Chondrocyte (in vitro differentiated cells): ENCODE results near the gene RHOH. TPM values are rescaled to one million over a fixed set of nuclear protein-coding genes. Genes with fewer than 3 reads are reported as not detected.

Experiments
- DNase-seq: peaks from one replicate; pipeline ENCODE4 v3.0.0; 2021; ENCODE audit warnings: mixed read lengths, low spot score
- H3K27ac Mint-ChIP-seq: one replicate; pipeline ENCODE4 v1.8.0; 2021; ENCODE audit warnings: mild to moderate bottlenecking, moderate library complexity, mixed read lengths; ENCODE audit not compliant: unreplicated experiment
- H3K27me3 Mint-ChIP-seq: 2 replicates; pipeline ENCODE4 v1.8.0; 2021; ENCODE audit warnings: low read depth, mixed read lengths
- H3K36me3 Mint-ChIP-seq: 2 replicates; pipeline ENCODE4 v1.8.0; 2021; ENCODE audit warnings: low read depth, mixed read lengths
- H3K4me1 Mint-ChIP-seq: 2 replicates; pipeline ENCODE4 v1.8.0; 2021; ENCODE audit warnings: low read depth, mild to moderate bottlenecking, mixed read lengths
- H3K4me3 Mint-ChIP-seq: one replicate; pipeline ENCODE4 v1.8.0; 2021; ENCODE audit warnings: mild to moderate bottlenecking, moderate library complexity, mixed read lengths; ENCODE audit not compliant: unreplicated experiment
- H3K9me3 Mint-ChIP-seq: 2 replicates; pipeline ENCODE4 v1.8.0; 2021; ENCODE audit warnings: low read depth, mixed read lengths
- CTCF ChIP-seq: fragments of 200-600 bp; sonication (generic); IDR thresholded peaks from 2 replicates; pipeline ENCODE4 v1.5.0; 2021; ENCODE audit warnings: antibody characterized with exemption, mild to moderate bottlenecking, moderate library complexity
- total RNA-seq: library from RNA; stranded (reverse); gene quantifications from 3 replicates; pipeline ENCODE4 v1.2.1, GENCODE V29; 2021

RHOH gene
- total RNA-seq, 1 donor from 2014 or later = not detected

GRCh38 chr4:40246938-40247337 lies 50.1 kb downstream of the RHOH start:
- no peak for DNase-seq
- Mint-ChIP-seq H3K4me3 (no peak overlapping the region), H3K4me1 (no peaks in the 10 kb centered on the region)

GRCh38 chr4:40247350-40247749 lies 50.5 kb downstream of the RHOH start:
- Mint-ChIP-seq H3K9me3 (peaks cover 10% of the 10 kb centered on the region), H3K4me1 (no peaks in the 10 kb centered on the region), H3K27ac (no peak overlapping the region), H3K36me3 (no peaks in the 10 kb centered on the region), H3K4me3 (no peak overlapping the region), H3K27me3 (no peaks in the 10 kb centered on the region)
- TF ChIP-seq CTCF = no peak
- no peak for DNase-seq

More at GRCh38 chr4:40246938-40247337, 50.1 kb downstream of the RHOH start:
- no peak overlapping the region for H3K27ac Mint-ChIP-seq
- peaks cover 10% of the 10 kb centered on the region for H3K9me3 Mint-ChIP-seq
- TF ChIP-seq CTCF = no peak
- no peaks in the 10 kb centered on the region for H3K36me3 Mint-ChIP-seq
- no peaks in the 10 kb centered on the region for H3K27me3 Mint-ChIP-seq

- H3K36me3 Mint-ChIP-seq = no peaks in the 10 kb centered on the region
- DNase-seq = no peak
- peaks cover 10% of the 10 kb centered on the region for H3K9me3 Mint-ChIP-seq
- no peak for TF ChIP-seq CTCF
- H3K4me3 Mint-ChIP-seq = no peak overlapping the region
- H3K27me3 Mint-ChIP-seq = no peaks in the 10 kb centered on the region
- peaks cover 17% of the 10 kb centered on the region for H3K4me1 Mint-ChIP-seq
- no peak overlapping the region for H3K27ac Mint-ChIP-seq
These were observed 54.5 kb downstream of the RHOH start for GRCh38 chr4:40251366-40251765.

- Mint-ChIP-seq H3K27ac (no peak overlapping the region), H3K27me3 (no peaks in the 10 kb centered on the region), H3K4me3 (no peak overlapping the region), H3K4me1 (peaks cover 17% of the 10 kb centered on the region), H3K9me3 (peaks cover 6% of the 10 kb centered on the region), H3K36me3 (no peaks in the 10 kb centered on the region)
- no peak for TF ChIP-seq CTCF
- DNase-seq = no peak
These were observed 57.1 kb downstream of the RHOH start for GRCh38 chr4:40253906-40254305.

- peaks cover 6% of the 10 kb centered on the region for H3K9me3 Mint-ChIP-seq
- H3K27me3 Mint-ChIP-seq = no peaks in the 10 kb centered on the region
- no peak for TF ChIP-seq CTCF
- peak overlapping the region; percentile 58 for H3K27ac Mint-ChIP-seq
- H3K4me3 Mint-ChIP-seq = no peak overlapping the region
- DNase-seq = no peak
- peaks cover 17% of the 10 kb centered on the region for H3K4me1 Mint-ChIP-seq
- no peaks in the 10 kb centered on the region for H3K36me3 Mint-ChIP-seq
These were observed 58.0 kb downstream of the RHOH start for GRCh38 chr4:40254608-40255392.
